Measurements from ENCODE around the gene LMO1. TPM values are rescaled to one million over a fixed set of nuclear protein-coding genes. Genes with fewer than 3 reads are reported as not detected.

Gene LMO1
- total and polyA plus RNA-seq, 2 of the 8 experiments (the other 6 are each of a cell fraction or from before 2014, with no cell fraction given) = 0.17 TPM; not detected in 1

GRCh38 chr11:8262552-8263108, 1.0 kb downstream of the LMO1 start:
- peak overlapping the region; percentile 33 for H3K56ac ChIP-seq (replicated peaks; ENCODE audit: insufficient read length, low read depth, low read length)
- CTCF ChIA-PET (ENCODE audit: partially characterized antibody) = interaction anchor here (0.8 to 16.6 kb wide), 31 partner anchors 8 to 315 kb away, joined by 3 to 171 read pairs (median 7); no protein-coding TSS in a partner anchor
- H3K79me2 ChIP-seq (ENCODE audit: control insufficient read depth in 1 of 2, insufficient read depth in 2 of 2, low read length in 2 of 2) = no peaks in the 10 kb centered on the region
- POLR2A ChIA-PET (ENCODE audit: partially characterized antibody) = interaction anchor here (0.8 to 1.5 kb wide), 3 partner anchors 14 to 43 kb away, joined by 4 to 5 read pairs (median 4); no protein-coding TSS in a partner anchor
- H3K4ac ChIP-seq (replicated peaks; ENCODE audit: insufficient read length, low read depth, low read length) = no peak overlapping the region
- H3K9me3 ChIP-seq (ENCODE audit: insufficient read depth in 2 of 2, low read depth in 1 of 2, low read length in 1 of 2) = no peaks in the 10 kb centered on the region
- H3K9ac ChIP-seq (replicated peaks in 1 of 4; ENCODE audit: extremely low read depth in 1 of 4, low read depth in 3 of 4, low read length in 3 of 4) = peak overlapping the region in 1 of 4 experiments; percentile 10; a peak in 1 of 7 replicates
- H3K79me1 ChIP-seq (ENCODE audit: low read depth, low read length) = no peaks in the 10 kb centered on the region
- no peak overlapping the region for H3K23ac ChIP-seq (ENCODE audit: insufficient read length)
- no peak overlapping the region for H2BK120ac ChIP-seq (replicated peaks; ENCODE audit: low read depth, low read length)
- no peak overlapping the region for H4K5ac ChIP-seq (ENCODE audit: insufficient read length, low read depth, low read length)
- H3K27ac ChIP-seq (ENCODE audit: low read depth, low read length) = no peak overlapping the region
- peak overlapping the region; percentile 44 to 65 (median 58) for H3K4me3 ChIP-seq (ENCODE audit: extremely low read depth in 1 of 4, insufficient read depth in 2 of 4, low read depth in 3 of 4, low read length in 4 of 4)
- peaks cover 0 to 6% of the 10 kb centered on the region in 2 experiments for H4K20me1 ChIP-seq (replicated peaks in 1 of 2; ENCODE audit: control insufficient read depth in 1 of 2, insufficient read depth in 2 of 2, low read length in 2 of 2)
- DNase-seq (ENCODE audit: low read depth in 1 of 2, low spot score in 2 of 2) (peak in 1 of 2 experiments; percentile 82), FAIRE-seq (no peak)
- no peak overlapping the region for H4K91ac ChIP-seq (replicated peaks; ENCODE audit: insufficient read length, low read length)
- no peaks in the 10 kb centered on the region for H3K36me3 ChIP-seq (ENCODE audit: control insufficient read depth in 2 of 4, insufficient read depth in 4 of 4, low read length in 3 of 4)
- no peak overlapping the region for H3K14ac ChIP-seq (ENCODE audit: insufficient read length)
- no peak overlapping the region for H2BK20ac ChIP-seq (ENCODE audit: low read length)
- H2AFZ ChIP-seq (ENCODE audit: low read length) = peak overlapping the region; percentile 60
- peaks cover 0 to 10% (median 6%) of the 10 kb centered on the region in 4 experiments; a peak in 6 of 7 replicates for H3K4me1 ChIP-seq (replicated peaks in 1 of 4; ENCODE audit: control insufficient read depth in 3 of 4, insufficient read depth in 4 of 4, low read length in 3 of 4)
- peak overlapping the region; percentile 88 to 89 for H3K4me2 ChIP-seq (ENCODE audit: insufficient read depth in 1 of 2, low read depth in 2 of 2, low read length in 2 of 2)
- peaks cover 38 to 72% (median 65%) of the 10 kb centered on the region in 4 experiments for H3K27me3 ChIP-seq (replicated peaks in 1 of 4; ENCODE audit: control insufficient read depth in 3 of 4, extremely low read depth in 1 of 4, insufficient read depth in 3 of 4, low read length in 3 of 4)
- 4% methylated on average over 37 of the region's 66 CpGs; no CpG with 5 or more reads in 1 of the 2 experiments for WGBS, 2 experiments (ENCODE audit: extremely low coverage in 1 of 2, insufficient coverage in 1 of 2, insufficient read length in 1 of 2, insufficient replicate concordance in 2 of 2, low coverage in 1 of 2, low lambda C conversion rate in 2 of 2, missing lambda C conversion rate in 1 of 2)
- no peak overlapping the region for H2BK5ac ChIP-seq (ENCODE audit: low read depth, low read length)
- peak overlapping the region; percentile 71 for H3K18ac ChIP-seq (ENCODE audit: extremely low read depth, low read length)
- no peak overlapping the region for H2BK15ac ChIP-seq (ENCODE audit: low read length)
- no peak overlapping the region for H2AK5ac ChIP-seq (ENCODE audit: low read depth, low read length)
- no peak overlapping the region; the same call in 1 of the 2 replicates for H4K8ac ChIP-seq (ENCODE audit: extremely low read depth, insufficient read depth, low read length)
- H3K23me2 ChIP-seq (ENCODE audit: low read depth, low read length) = peaks cover 10% of the 10 kb centered on the region; the same call in 1 of the 2 replicates
- no peak overlapping the region for H2BK12ac ChIP-seq (ENCODE audit: low read depth, low read length)
- TF ChIP-seq ZNF274 (IDR thresholded peaks at IDR 0.05; ENCODE audit: borderline replicate concordance, extremely low read depth, low read length) (no peak), SUZ12 (IDR thresholded peaks at IDR 0.05; ENCODE audit: low read length) (peak; percentile 86; the same call in 1 of the 2 replicates), HDAC2 (IDR thresholded peaks at IDR 0.05; ENCODE audit: borderline replicate concordance in 1 of 2, low read depth in 2 of 2, low read length in 2 of 2) (no peak), YY1 (IDR thresholded peaks at IDR 0.05; ENCODE audit: low read depth, low read length) (peak; percentile 78; the same call in 1 of the 2 replicates), TBP (IDR thresholded peaks at IDR 0.05; ENCODE audit: low read depth, low read length) (peak; percentile 20; the same call in 1 of the 2 replicates), E2F6 (IDR thresholded peaks at IDR 0.05) (peak; percentile 69), TAF1 (IDR thresholded peaks at IDR 0.05; ENCODE audit: low read depth, low read length) (0 out of 2 replicates have a peak, but pooled peaks have one; percentile 44), RXRA (IDR thresholded peaks at IDR 0.05; ENCODE audit: insufficient read depth, low read depth, low read length) (no peak), ASH2L (IDR thresholded peaks at IDR 0.05; ENCODE audit: low read length) (peak; percentile 67), SP4 (IDR thresholded peaks at IDR 0.05; ENCODE audit: low read length) (no peak), SP1 (IDR thresholded peaks at IDR 0.05; ENCODE audit: low read depth, low read length) (no peak), EZH2 (IDR thresholded peaks at IDR 0.05; ENCODE audit: low read depth, low read length, severe bottlenecking) (peak; percentile 70)
